Thymus (tissue), 11 donors: ENCODE data around the gene DHRS4. TPM values are rescaled to one million over a fixed set of nuclear protein-coding genes. Genes with fewer than 3 reads are reported as not detected.
"Not testable (repeated sequence)": the region's sequence is repeated elsewhere in the genome, so short reads cannot be mapped to it uniquely, and the experiment has no call there.

Experiments used
- DNase-seq, 9 donors: peaks; one replicate each; pipeline ENCODE4 v3.0.0-alpha.2; 2013; ENCODE audit warnings: low spot score in 9 of 9, low read depth in 6 of 9, missing footprints in 1 of 9
- H3K27ac ChIP-seq, 2 donors: one replicate each; pipeline ENCODE4 v1.5.1; 2013; ENCODE audit warnings: control low read depth in 1 of 2, low read depth in 1 of 2, low read length in 1 of 2, mild to moderate bottlenecking in 1 of 2, moderate library complexity in 1 of 2
- H3K27me3 ChIP-seq, 2 donors: one replicate each; pipeline ENCODE4 v1.5.1; 2013; ENCODE audit warnings: low read length in 1 of 2; ENCODE audit not compliant: control insufficient read depth in 2 of 2, insufficient read depth in 1 of 2
- H3K36me3 ChIP-seq, 2 donors: one replicate each; pipeline ENCODE4 v1.5.1; 2013; ENCODE audit warnings: low read length in 1 of 2, mild to moderate bottlenecking in 1 of 2, moderate library complexity in 1 of 2; ENCODE audit not compliant: control insufficient read depth in 2 of 2, insufficient read depth in 2 of 2
- H3K4me1 ChIP-seq, 2 donors: one replicate each; pipeline ENCODE4 v1.5.1; 2013; ENCODE audit warnings: low read length in 2 of 2; ENCODE audit not compliant: control insufficient read depth in 2 of 2, insufficient read depth in 2 of 2
- H3K4me3 ChIP-seq, 2 donors: one replicate each; pipeline ENCODE4 v1.5.1; 2013; ENCODE audit warnings: low read length in 2 of 2, control low read depth in 1 of 2, mild to moderate bottlenecking in 1 of 2
- H3K9me3 ChIP-seq, 2 donors: one replicate each; pipeline ENCODE4 v1.5.1; 2013; ENCODE audit warnings: low read length in 1 of 2, mild to moderate bottlenecking in 1 of 2; ENCODE audit not compliant: control insufficient read depth in 2 of 2, insufficient read depth in 1 of 2
- WGBS: extraction: QIAGEN DNeasy Blood & Tissue Kit; methylation state at CpG from one replicate; pipeline ENCODE4 v1.1.7; 2013; 5-methylcytosine and 5-hydroxymethylcytosine counted together
- polyA plus RNA-seq: library from polyadenylated mRNA; stranded (reverse); fragments of 200-250 nt; gene quantifications from one replicate; pipeline ENCODE4 v1.2.3, GENCODE V29; 2013
- total RNA-seq: library from RNA; stranded (reverse); fragments of 120-200 nt; gene quantifications from one replicate; pipeline ENCODE4 v1.2.4, GENCODE V29; 2013
- donor health status: healthy.

The DHRS4 gene
- total and polyA plus RNA-seq, 2 donors, result 23.6 to 28.3 TPM

DNA sequence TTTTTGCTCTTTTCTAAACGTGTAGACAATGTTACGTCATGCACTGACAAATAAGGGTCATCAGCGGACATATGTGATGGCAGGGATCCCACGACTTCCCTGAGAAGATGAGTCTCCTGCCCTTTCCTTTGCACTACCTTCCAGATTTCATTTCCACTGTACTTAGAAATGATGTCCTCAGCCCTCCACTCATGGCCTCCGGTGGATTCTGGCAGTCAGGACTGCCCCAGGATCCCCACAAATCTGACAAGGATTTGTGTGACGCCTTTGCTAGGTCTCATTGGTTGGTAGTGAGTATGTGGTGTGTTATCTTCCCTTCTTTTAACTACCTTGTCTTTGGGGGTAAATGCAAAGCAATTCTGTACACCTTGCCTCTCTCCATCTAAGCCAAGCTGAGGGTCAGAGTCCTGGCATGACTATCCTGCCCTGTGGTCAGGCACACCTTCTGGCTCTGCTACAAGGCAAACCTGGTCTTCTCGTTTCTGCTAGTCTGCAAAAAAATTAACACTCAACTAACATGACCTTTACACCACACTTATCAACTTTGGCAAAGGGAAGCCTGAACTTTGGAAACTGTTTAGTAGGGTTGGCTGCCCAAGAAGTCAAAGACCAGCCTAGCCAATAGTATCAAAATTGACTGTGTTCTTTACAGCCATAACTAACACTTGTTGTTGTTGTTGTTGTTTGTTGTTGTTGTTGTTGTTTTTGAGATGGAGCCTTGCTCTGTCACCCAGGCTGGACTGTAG, 17.3 kb upstream of the DHRS4 start:
- Histone ChIP-seq H3K4me3 (no peak overlapping the region), H3K36me3 (peaks cover 0 to 4% of the 10 kb centered on the region in 2 donors), H3K27me3 (no peaks in the 10 kb centered on the region), H3K4me1 (no peaks in the 10 kb centered on the region), H3K27ac (no peak overlapping the region), H3K9me3 (no peaks in the 10 kb centered on the region)
- DNase-seq, result no peak
- 94% methylated on average over 7 of the region's 7 CpGs for WGBS

DNA sequence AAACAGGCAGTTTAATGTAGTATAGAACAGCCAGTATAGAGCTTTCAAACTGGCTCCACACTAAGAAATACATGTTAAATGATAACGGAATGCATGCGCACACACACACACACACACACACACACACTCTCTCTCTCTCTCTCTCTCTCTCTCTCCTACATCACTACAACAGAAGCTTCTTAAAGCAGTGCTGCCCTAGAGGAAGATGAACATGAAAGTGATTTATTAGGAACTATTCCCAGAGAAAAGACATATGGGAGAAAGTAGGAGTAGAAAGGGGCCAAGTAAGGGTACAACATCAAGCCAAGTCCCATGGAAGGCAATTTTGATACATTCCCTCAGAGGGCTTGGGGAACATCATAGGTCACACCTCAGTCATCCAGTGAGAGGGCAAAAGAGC, 16.4 kb upstream of the DHRS4 start:
- Histone ChIP-seq H3K9me3 (no peaks in the 10 kb centered on the region), H3K27ac (no peak overlapping the region), H3K36me3 (peaks cover 0 to 4% of the 10 kb centered on the region in 2 donors), H3K27me3 (no peaks in the 10 kb centered on the region), H3K4me3 (no peak overlapping the region), H3K4me1 (no peaks in the 10 kb centered on the region)
- 95% methylated on average over 2 of the region's 2 CpGs for WGBS
- DNase-seq, result no peak

DNA sequence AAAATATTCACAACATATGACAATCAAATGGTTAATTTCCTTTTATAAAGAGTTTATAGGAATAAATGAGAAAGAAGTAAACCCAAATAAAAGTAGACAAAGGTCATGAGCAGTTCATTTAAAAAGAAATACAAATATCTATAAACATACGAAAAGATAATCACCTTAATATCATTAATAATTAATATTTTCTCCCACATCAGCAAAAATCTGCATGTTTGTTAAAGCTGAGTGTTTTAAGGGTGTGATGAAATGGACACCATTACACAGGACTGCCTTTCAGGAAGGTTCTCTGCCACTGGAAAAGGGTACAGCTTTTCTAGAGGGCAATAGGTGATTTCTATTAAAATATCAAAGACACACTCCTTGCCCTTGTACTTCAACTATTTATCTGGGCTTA, 14.7 kb upstream of the DHRS4 start:
- WGBS, result 99% methylated on average over 1 of the region's 1 CpG
- Histone ChIP-seq H3K27me3 (no peaks in the 10 kb centered on the region), H3K4me1 (no peaks in the 10 kb centered on the region), H3K4me3 (no peak overlapping the region), H3K36me3 (peaks cover 0 to 4% of the 10 kb centered on the region in 2 donors), H3K27ac (no peak overlapping the region), H3K9me3 (no peaks in the 10 kb centered on the region)
- DNase-seq, result no peak

DNA sequence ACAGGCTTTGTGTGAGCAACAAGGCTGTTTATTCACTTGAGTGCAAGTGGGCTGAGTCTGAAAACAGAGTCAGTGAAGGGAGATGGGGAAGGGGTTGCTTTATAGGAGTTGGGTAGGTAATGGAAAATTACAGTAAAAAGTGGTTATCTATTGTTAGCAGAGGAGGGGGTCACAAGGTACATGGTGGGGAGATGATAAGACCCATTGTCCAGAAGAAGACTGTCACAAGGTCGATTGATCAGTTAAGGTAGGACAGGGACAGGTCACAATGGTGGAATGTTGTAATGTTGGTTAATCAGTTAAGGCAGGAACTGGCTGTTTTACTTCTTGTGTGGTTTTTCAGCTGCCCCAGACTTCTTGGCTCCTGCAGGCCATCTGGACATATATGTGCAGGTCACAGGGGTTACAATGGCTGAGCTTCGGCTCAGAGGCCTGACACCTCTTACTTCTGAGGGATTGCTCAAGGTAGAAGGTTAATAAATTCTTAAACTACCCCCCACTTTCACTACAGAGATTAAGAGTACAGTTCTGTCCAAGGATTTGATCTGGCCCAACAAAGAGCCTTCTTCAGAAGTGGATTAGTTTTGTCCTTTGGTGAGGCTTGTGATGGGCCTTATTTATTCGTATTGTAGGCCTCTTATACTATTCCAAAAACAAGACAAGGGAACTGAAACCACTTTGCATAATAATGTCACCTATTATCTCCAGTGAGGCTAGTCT, 13.8 kb upstream of the DHRS4 start:
- Histone ChIP-seq H3K4me3 (no peak overlapping the region), H3K27ac (no peak overlapping the region), H3K36me3 (peaks cover 0 to 4% of the 10 kb centered on the region in 2 donors), H3K27me3 (no peaks in the 10 kb centered on the region), H3K4me1 (no peaks in the 10 kb centered on the region), H3K9me3 (no peaks in the 10 kb centered on the region)
- DNase-seq, result no peak
- 97% methylated on average over 3 of the region's 3 CpGs for WGBS

DNA sequence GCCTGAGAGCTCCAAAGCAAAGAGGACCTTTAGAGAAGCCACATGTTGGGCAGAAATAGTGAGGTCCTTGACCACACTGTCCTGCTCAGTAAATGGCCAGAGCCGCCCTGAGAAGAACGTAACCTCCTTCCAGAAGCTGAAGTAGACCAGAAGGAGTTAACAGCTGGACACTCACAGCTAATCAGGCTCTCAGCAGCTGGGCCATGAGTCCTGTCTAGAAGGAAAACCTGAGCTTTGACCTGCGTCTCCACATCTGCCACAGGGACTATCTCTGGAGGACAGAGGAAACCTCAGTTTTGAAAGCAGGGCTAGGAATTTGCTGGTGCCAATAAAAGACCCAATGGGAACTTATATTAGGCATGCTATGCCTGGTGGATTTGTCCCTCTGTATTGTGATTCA, 12.3 kb upstream of the DHRS4 start:
- WGBS, result 54% methylated on average over 3 of the region's 3 CpGs
- Histone ChIP-seq H3K36me3 (peaks cover 0 to 4% of the 10 kb centered on the region in 2 donors), H3K27ac (no peak overlapping the region), H3K9me3 (no peaks in the 10 kb centered on the region), H3K27me3 (no peaks in the 10 kb centered on the region), H3K4me1 (no peaks in the 10 kb centered on the region), H3K4me3 (no peak overlapping the region)
- DNase-seq, result no peak

DNA sequence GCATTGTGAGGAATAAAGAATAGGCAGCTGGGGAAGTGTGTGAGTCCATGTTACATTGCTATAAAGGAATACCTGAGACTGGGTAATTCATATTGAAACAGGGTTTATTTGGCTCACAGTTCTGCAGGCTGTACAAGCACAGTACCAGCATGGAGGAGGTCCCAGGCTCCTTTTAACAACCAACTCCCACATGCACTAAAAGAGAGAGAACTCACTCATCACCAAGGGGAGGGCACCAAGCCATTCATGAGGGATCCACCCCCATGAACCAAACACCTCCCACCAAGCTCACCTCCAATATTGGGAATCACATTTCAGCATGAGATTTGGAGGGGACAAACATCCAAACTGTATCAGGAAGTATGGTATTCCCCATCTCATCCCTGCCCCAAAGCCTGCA, 11.9 kb upstream of the DHRS4 start:
- peaks cover 0 to 4% of the 10 kb centered on the region in 2 donors for H3K36me3 ChIP-seq
- no peak overlapping the region for H3K27ac ChIP-seq
- no peaks in the 10 kb centered on the region for H3K27me3 ChIP-seq
- H3K4me1 ChIP-seq, result no peaks in the 10 kb centered on the region
- no peak overlapping the region for H3K4me3 ChIP-seq
- no peaks in the 10 kb centered on the region for H3K9me3 ChIP-seq
- DNase-seq, result no peak

DNA sequence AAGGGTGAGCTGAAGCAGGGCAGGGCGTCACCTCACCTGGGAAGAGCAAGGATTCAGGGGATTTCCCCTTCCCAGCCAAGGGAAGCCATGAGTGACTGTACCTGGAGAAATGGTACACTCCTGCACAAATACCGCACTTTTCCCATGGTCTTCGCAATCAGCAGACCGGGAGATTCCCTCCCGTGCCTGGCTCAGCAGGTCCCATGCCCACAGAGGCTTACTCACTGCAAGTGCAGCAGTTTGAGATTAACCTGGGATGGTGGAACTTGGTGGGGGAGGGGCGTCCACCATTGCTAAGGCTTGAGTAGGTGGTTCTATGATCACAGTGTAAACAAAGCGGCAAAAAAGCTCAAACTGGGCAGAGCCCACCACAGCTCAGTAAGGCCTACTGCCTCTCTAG, 11.0 kb upstream of the DHRS4 start:
- 92% methylated on average over 7 of the region's 7 CpGs for WGBS
- H3K4me3 ChIP-seq, result no peak overlapping the region

DNA sequence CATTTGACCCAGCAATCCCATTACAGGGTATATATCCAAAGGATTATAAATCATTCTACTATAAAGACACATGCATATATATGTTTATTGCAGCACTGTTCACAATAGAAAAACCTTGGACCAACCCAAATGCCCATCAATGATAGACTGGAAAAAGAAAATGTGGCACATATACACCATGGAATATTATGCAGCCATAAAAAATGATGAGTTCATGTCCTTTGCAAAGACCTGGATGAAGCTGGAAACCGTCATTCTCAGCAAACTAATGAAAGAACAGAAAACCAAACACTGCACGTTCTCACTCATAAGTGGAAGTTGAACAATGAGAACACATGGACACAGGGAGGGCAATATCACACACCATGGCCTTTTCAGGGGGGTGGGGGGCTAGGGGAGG, 4.5 kb upstream of the DHRS4 start:
- not testable (repeated sequence) for H3K4me1 ChIP-seq, H3K27ac ChIP-seq, H3K27me3 ChIP-seq, H3K36me3 ChIP-seq, H3K4me3 ChIP-seq, H3K9me3 ChIP-seq, DNase-seq
- WGBS, result 80% methylated on average over 2 of the region's 2 CpGs

More for the DNA sequence above, 11.0 kb upstream of the DHRS4 start:
- no peaks in the 10 kb centered on the region for H3K27me3 ChIP-seq
- no peaks in the 10 kb centered on the region for H3K9me3 ChIP-seq
- no peaks in the 10 kb centered on the region for H3K4me1 ChIP-seq
- no peak for DNase-seq
- peaks cover 0 to 4% of the 10 kb centered on the region in 2 donors for H3K36me3 ChIP-seq
- no peak overlapping the region for H3K27ac ChIP-seq

DNA sequence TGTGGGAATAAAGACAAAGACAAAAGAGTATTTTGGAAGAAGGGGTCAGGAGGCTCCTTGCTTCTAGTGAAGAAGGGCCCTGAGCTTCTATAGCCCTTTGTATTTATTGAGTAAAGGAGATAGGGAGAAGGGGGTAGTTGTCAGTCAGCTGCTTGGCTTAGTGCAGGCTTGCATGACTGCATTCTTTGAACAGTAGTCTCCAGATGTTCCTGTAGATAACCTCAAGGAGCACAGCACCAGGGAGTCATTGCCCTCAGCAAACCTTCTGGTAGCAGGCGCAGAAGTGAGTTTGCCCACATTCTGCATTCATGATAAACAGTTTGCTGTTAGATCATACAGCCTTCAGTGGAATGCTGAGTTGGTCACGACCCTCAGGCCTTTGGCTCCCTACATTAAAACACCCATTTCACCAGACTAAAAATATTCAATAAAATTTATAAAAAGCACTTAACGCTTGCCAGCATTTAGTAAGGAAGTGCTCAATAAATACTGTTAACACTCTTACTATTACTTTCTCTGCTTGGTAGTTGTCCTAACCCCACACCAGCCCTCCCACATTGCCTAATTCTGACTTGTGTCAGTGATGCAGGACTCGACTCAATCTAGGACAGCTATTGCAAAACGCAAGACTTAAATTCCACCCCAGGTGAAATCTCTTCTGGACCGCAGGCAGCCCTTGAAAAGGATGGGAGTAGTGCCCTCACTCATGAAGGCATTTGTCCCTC, 3.0 kb upstream of the DHRS4 start:
- Histone ChIP-seq H3K4me1 (peaks cover 0 to 7% of the 10 kb centered on the region in 2 donors), H3K27me3 (no peaks in the 10 kb centered on the region), H3K36me3 (no peaks in the 10 kb centered on the region), H3K27ac (no peak overlapping the region), H3K9me3 (peaks cover 0 to 3% of the 10 kb centered on the region in 2 donors), H3K4me3 (no peak overlapping the region)
- DNase-seq, result no peak
- WGBS, result 97% methylated on average over 6 of the region's 6 CpGs
